Fibroblast of skin of abdomen (primary cell): ENCODE results near the gene INVS.
A peak's percentile ranks its signal among the peaks of the same experiment; 100 is the strongest.
"Not testable (repeated sequence)": the region's sequence is repeated elsewhere in the genome, so short reads cannot be mapped to it uniquely, and the experiment has no call there.

Experiments
- DNase-seq: peaks from one replicate; pipeline ENCODE4 v3.0.0-alpha.2; 2013

INVS gene

DNA sequence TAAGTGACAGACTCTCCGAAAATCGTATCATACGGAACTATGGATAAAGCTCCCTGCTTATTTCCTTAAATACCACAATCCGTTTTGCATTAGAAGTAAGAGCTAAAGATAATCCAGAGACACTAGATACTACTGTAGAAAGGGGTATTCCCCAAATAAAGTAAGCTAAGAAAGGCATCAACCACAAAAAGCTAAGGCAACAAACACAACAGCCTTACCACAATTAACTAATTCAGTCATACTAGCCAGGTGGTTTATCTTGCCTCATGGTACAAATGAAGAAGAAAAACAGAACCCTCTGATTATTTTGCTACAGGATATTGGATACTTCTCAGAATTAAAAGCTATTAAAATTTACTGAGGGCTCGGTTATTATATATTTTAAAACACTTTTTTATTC is 14.3 kb upstream of the INVS start:
- DNase-seq, result no peak

DNA sequence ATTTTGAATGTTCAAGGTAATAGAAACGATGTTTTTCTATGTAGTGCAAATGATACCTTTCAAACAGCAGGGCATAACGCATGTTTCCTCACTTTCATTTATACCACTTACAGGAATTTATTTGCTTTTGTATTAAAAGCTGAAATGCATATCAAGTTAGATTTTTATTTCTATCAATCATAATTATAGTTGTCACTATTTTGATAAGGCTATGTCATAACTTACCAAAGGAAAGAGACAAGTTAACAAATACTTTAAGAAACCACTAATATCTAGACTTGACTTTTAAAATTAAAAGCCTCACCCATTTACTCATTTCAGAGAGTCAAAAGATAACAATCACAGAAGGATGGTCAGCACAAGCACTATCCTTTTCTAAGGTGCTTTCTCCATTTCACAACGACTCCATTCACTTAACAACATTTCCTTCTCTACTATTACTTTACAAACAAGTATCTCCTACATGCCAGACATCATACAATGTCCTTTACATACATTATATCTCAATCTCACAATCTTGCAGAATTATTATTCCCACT is 12.9 kb upstream of the INVS start:
- no peak for DNase-seq

- DNase-seq, result peak; percentile 26
Observed at GRCh38 chr9:100087218-100087617, 11.8 kb upstream of the INVS start.

DNA sequence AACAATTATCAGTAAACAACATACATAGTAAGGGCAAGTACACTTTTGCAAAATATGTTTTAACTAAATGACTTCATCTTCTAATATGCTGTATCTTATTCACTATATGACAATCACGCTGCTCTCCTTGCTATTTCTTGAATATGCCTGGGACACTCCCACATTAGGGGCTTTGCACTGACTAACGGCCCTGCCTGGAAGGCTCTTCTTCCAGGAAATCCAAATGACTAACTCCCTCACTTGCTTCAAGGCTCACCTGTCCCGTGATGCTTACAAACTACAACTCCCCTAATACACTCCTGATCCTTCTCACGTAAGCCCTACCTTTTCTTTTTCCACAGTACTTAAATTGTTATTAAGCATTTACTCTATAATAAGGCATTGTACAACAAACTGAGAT is 10.8 kb upstream of the INVS start:
- DNase-seq, result no peak

- DNase-seq, result no peak
Observed at GRCh38 chr9:100090880-100091279, 8.2 kb upstream of the INVS start.

DNA sequence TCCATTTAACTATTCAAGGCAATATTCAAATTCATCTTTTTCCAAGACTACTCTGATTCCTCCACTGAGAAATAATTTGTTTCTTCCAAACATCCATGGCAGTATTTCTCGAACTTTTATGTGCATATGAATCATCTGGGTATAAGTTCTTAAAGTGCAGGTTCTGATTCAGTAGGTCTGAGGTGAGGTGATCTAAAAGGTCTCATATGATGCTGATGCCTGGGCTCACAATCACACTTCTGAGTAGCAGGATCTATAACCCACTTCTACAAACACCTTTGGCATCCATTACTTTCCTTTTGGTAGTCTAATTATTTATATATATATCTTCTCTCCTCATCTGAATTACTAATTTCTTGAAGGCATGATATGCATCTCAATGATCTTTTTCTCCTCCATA is 7.4 kb upstream of the INVS start:
- DNase-seq, result no peak

GRCh38 chr9:100092066-100092465 is 7.0 kb upstream of the INVS start:
- no peak for DNase-seq

- DNase-seq, result not testable (repeated sequence)
Observed at GRCh38 chr9:100094411-100094810, 4.6 kb upstream of the INVS start.

GRCh38 chr9:100096378-100096916 is 2.6 kb upstream of the INVS start:
- no peak for DNase-seq

DNA sequence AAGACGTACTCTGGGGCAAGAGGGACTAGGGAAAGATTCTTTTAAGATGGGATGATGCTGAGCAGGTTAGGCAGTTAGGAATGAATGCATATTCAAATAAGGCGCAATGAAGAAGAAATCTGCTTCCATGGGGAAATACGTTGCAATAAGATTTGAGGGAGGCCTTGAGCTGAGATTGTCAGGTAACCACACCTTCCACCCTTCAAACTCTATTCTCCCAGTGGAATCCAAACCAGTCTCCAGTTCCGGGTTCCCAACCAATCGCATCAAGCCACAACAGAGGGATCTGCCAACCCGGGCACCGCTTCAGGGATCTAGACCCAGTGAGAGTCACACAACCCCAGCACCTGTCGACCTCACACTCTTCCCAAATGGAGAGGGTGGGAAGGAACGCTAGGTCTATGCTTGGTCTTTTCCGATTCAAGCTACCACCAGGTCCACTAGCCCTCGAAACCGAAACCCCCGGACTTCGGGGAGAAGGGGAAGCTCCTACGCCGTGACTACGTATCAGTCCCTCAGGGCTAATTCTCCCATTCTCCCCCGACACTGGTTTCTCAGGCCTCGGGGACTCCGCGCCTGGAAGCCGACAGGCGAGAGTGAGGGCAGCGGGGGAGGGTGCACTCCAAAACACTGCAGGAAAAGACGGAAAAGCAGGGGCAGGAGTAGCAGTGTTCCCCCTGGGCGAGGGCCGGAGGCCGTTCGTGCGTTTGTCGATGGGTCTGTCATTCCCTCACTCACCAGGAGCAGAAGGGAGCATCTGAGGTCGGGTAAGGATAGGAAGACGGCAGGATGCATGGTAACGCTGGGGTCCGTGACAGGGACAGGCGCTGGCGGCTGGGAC is 777 bp upstream of the INVS start:
- DNase-seq, result peak; percentile 18

- DNase-seq, result no peak
Observed at GRCh38 chr9:100099722-100100042, 639 bp downstream of the INVS start.

GRCh38 chr9:100100146-100100667 is 1.2 kb downstream of the INVS start:
- DNase-seq, result no peak

DNA sequence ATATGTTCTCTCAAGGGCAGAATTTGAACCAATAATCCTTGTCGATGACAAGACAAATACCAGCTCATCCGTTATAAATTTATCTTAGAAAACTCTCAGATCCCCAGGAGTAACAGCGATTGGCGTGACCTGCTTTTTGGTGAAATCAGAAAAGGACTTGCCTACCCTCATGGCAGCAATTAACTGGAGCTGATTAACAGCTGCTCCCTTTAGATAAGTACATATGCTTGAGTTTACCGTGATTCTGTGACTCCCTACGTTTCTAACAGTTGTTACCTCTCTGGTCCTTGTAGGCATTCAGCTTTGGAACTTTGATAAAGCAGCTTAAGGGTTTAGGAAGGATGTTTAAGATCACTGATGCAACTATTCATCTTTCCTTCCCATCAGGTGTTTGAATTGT is 2.6 kb downstream of the INVS start:
- no peak for DNase-seq

DNA sequence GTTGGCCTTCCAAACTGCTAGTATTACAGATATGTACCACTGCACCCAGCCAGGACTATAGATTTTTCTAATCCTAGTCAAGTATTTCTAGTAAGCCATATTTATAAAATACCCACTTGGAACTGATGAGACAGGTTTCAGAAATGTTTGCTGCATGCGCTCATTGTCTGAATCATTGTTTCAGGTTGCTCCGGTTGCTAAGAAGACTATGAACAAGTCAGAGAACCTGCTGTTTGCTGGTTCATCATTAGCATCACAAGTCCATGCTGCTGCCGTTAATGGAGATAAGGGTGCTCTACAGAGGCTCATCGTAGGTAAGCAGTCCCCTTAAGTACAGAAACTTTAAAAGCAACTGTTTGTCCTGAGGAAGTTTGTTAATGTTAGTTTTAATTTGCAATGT is 5.3 kb downstream of the INVS start:
- DNase-seq, result no peak

DNA sequence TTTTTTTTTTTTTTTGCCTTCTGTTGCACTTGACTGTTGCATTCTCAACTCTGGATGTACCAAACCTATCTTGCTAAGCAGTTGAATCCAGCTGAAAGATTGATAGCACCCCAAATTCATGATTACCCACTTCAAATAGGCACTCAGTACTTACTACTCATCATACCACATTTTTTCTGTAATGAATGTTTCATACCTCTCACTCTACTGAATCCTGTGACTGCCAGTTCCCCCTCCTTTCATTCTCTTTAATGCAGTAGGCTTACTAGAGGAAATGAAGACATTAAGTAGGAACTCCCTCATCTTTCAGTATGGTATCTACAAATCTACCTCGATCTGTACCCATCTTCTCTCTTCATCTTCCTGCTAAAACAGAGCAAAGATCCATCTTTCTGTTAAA is 6.8 kb downstream of the INVS start:
- no peak for DNase-seq

- no peak for DNase-seq
Observed at GRCh38 chr9:100106616-100107015, 7.6 kb downstream of the INVS start.

DNA sequence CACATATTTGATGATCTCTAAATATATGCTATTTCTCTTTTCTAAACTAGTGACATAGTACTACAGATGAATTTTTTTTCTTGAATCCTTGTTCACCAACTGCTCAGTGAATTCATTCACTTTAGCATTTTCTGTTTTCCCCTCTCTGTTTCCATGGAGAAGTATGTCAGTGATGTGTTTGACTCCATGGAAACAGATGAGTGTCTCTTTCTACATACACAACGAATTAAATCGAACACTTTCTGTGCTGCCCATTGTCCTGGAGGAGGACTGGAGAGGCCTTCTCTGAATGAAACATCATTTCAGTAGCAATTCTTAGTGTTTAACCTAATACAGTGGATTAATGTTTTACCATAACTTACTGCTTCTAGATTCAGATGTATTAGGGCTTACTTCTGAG is 9.5 kb downstream of the INVS start:
- no peak for DNase-seq

GRCh38 chr9:100111235-100111634 is 12.2 kb downstream of the INVS start:
- DNase-seq, result peak; percentile 98

DNA sequence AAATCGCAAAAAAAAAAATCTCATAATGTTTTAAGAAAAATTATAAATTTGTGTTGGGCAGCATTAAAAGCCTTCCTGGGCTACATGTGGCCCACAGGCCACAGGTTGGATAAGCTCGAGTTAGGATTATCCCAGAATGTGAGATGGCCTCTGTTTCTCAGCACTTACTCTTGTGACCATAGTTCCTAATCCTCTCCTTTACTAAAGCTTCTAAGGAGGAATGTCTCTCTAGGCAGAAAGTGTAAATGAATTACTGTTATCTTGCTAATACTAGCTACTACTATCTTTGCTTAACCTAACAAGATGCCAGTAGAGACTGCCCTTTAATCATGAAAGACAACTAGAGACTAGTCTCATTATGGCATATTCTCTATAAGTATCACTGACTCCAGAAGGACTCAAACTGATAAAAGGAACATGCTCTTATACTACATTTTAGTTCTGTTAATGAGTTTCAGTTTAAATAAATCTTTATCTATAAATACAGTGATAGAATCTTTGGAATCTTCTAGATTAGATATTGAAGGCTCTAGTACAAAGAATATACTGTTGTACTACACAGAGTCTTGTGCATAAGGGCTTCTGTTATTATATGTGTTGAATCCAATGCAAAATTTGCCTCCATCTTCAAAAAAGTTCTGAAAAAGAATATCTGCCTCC is 13.8 kb downstream of the INVS start:
- no peak for DNase-seq

DNA sequence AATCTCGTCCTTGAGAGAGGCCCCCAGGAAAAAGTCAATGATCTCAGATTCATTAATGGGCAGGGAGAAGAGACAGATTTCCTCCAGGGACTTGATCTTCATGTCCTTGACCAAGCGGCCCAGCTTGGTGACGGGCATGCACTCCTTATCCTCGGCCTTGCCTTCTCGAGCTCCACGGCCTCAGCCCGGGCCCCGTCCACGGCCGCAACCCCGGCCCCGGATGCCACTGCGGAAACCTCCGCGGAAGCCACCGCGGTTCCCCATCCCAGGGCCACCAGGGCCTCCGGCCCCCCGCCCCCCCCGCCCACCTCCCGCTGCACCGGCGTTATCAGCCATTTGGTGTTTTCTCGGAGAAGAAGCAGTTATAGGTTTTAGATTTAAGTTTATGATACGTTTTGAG is 18.3 kb downstream of the INVS start:
- no peak for DNase-seq

DNA sequence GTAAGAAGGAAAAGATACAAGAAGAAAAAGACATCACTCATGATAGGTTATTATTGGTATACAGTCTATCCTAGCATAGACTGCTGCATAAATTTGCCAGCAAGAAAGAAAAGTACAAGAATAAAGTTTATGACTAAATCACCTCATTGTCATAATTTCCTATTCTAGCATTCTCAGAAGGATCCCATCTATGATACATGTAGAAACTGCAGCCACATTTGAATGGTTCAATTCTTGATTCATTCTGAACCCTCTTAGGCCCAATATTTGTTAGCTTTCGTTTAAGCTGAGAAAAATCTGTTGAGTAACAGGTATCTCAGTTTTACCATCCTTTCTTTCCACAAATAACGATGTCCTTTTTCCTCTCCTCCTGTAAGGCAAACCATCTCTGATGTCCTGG is 21.2 kb downstream of the INVS start:
- no peak for DNase-seq

GRCh38 chr9:100125236-100125635 is 26.2 kb downstream of the INVS start:
- no peak for DNase-seq

- no peak for DNase-seq
Observed at GRCh38 chr9:100125910-100126309, 26.9 kb downstream of the INVS start.

- no peak for DNase-seq
Observed at GRCh38 chr9:100126423-100126822, 27.4 kb downstream of the INVS start.
